Loucy (cell line): ENCODE data around the gene SDHAF2.

ENCODE experiments used
- H2AFZ ChIP-seq: fragments of 200-600 bp; sonication (generic); 2 replicates; pipeline ENCODE4 v1.6.0; 2016; ENCODE audit warnings: antibody characterized with exemption, mild to moderate bottlenecking, low read length, moderate library complexity
- H3F3A ChIP-seq: fragments of 200-600 bp; 2 replicates; pipeline ENCODE4 v1.6.0; 2016; ENCODE audit warnings: antibody characterized with exemption, low read depth, mild to moderate bottlenecking
- H3K27me3 ChIP-seq: fragments of 200-600 bp; sonication (generic); 2 replicates; pipeline ENCODE4 v1.6.1; 2014; ENCODE audit warnings: low read length, mild to moderate bottlenecking; ENCODE audit not compliant: insufficient read depth, poor library complexity, severe bottlenecking
- H3K36me3 ChIP-seq: fragments of 200-600 bp; sonication (generic); 2 replicates; pipeline ENCODE4 v1.6.1; 2016; ENCODE audit warnings: low read length; ENCODE audit not compliant: insufficient read depth
- H3K4me1 ChIP-seq: fragments of 200-600 bp; sonication (generic); 2 replicates; pipeline ENCODE4 v1.5.1; 2014; ENCODE audit warnings: low read length, mild to moderate bottlenecking; ENCODE audit not compliant: insufficient read depth, poor library complexity, severe bottlenecking
- H3K4me2 ChIP-seq: fragments of 200-600 bp; sonication (generic); 2 replicates; pipeline ENCODE4 v1.6.0; 2014; ENCODE audit warnings: antibody characterized with exemption, low read length, low read depth, mild to moderate bottlenecking; ENCODE audit not compliant: poor library complexity, severe bottlenecking
- H3K4me3 ChIP-seq: fragments of 200-600 bp; sonication (generic); 2 replicates; pipeline ENCODE4 v1.5.1; 2014; ENCODE audit warnings: low read length, mild to moderate bottlenecking, mixed read lengths; ENCODE audit not compliant: poor library complexity, severe bottlenecking
- H3K79me2 ChIP-seq: fragments of 200-600 bp; sonication (generic); 2 replicates; pipeline ENCODE4 v1.6.1; 2014; ENCODE audit warnings: low read length; ENCODE audit not compliant: insufficient read depth
- H3K9ac ChIP-seq: fragments of 200-600 bp; sonication (generic); 2 replicates; pipeline ENCODE4 v1.6.0; 2014; ENCODE audit warnings: mild to moderate bottlenecking, low read depth, low read length, moderate library complexity; ENCODE audit not compliant: poor library complexity, severe bottlenecking
- H3K9me2 ChIP-seq: fragments of 200-600 bp; sonication (generic); replicated peaks from 2 replicates; pipeline ENCODE4 v1.6.1; 2016; ENCODE audit warnings: low read depth, low read length, mixed read lengths
- H3K9me3 ChIP-seq: fragments of 200-600 bp; sonication (generic); 2 replicates; pipeline ENCODE4 v1.6.1; 2014; ENCODE audit warnings: mild to moderate bottlenecking, antibody characterized with exemption, low read length, low read depth; ENCODE audit not compliant: insufficient read depth
- H4K20me1 ChIP-seq: fragments of 200-600 bp; sonication (generic); 2 replicates; pipeline ENCODE4 v1.6.0; 2014; ENCODE audit warnings: antibody characterized with exemption, low read length, mild to moderate bottlenecking; ENCODE audit not compliant: insufficient read depth, poor library complexity, severe bottlenecking
- CTCF ChIP-seq: fragments of 200-600 bp; sonication (generic); conservative IDR thresholded peaks from 2 replicates; pipeline ENCODE4 v1.5.1; 2014; ENCODE audit warnings: mild to moderate bottlenecking, antibody characterized with exemption, low read length
- EZH2phosphoT487 ChIP-seq: fragments of 200-600 bp; IDR thresholded peaks from 2 replicates; pipeline ENCODE4 v1.6.1; 2018; ENCODE audit warnings: antibody characterized with exemption, mild to moderate bottlenecking, moderate library complexity, borderline replicate concordance

SDHAF2 gene

GRCh38 chr11:61472282-61472681, 42.4 kb downstream of the SDHAF2 start:
- Histone ChIP-seq H3K4me2 (no peak overlapping the region), H2AFZ (no peak overlapping the region), H4K20me1 (no peaks in the 10 kb centered on the region), H3K9me2 (no peaks in the 10 kb centered on the region), H3K79me2 (no peaks in the 10 kb centered on the region), H3K36me3 (peaks cover 5% of the 10 kb centered on the region; the same call in 1 of the 2 replicates), H3K9ac (no peak overlapping the region), H3K4me1 (no peaks in the 10 kb centered on the region), H3K9me3 (no peaks in the 10 kb centered on the region), H3K4me3 (no peak overlapping the region), H3K27me3 (no peaks in the 10 kb centered on the region), H3F3A (no peaks in the 10 kb centered on the region)
- no peak for TF ChIP-seq CTCF
- TF ChIP-seq EZH2phosphoT487: no peak

GRCh38 chr11:61472868-61473267, 42.9 kb downstream of the SDHAF2 start:
- H3K9me2 ChIP-seq: no peaks in the 10 kb centered on the region
- no peaks in the 10 kb centered on the region for H3K9me3 ChIP-seq
- no peaks in the 10 kb centered on the region for H3K79me2 ChIP-seq
- H2AFZ ChIP-seq: no peak overlapping the region
- H3K4me2 ChIP-seq: no peak overlapping the region
- H3K9ac ChIP-seq: no peak overlapping the region
- no peaks in the 10 kb centered on the region for H4K20me1 ChIP-seq
- no peaks in the 10 kb centered on the region for H3K27me3 ChIP-seq
- peaks cover 5% of the 10 kb centered on the region; the same call in 1 of the 2 replicates for H3K36me3 ChIP-seq
- H3K4me1 ChIP-seq: no peaks in the 10 kb centered on the region
- no peaks in the 10 kb centered on the region for H3F3A ChIP-seq
- no peak overlapping the region for H3K4me3 ChIP-seq
- no peak for TF ChIP-seq CTCF
- TF ChIP-seq EZH2phosphoT487: no peak

GRCh38 chr11:61473370-61474012, 43.6 kb downstream of the SDHAF2 start:
- Histone ChIP-seq H3F3A (no peaks in the 10 kb centered on the region), H2AFZ (no peak overlapping the region), H4K20me1 (no peaks in the 10 kb centered on the region), H3K27me3 (no peaks in the 10 kb centered on the region), H3K36me3 (peaks cover 5% of the 10 kb centered on the region; the same call in 1 of the 2 replicates), H3K9ac (no peak overlapping the region), H3K9me3 (no peaks in the 10 kb centered on the region), H3K79me2 (no peaks in the 10 kb centered on the region), H3K4me3 (no peak overlapping the region), H3K4me2 (no peak overlapping the region), H3K4me1 (no peaks in the 10 kb centered on the region), H3K9me2 (no peaks in the 10 kb centered on the region)
- TF ChIP-seq CTCF: no peak
- no peak for TF ChIP-seq EZH2phosphoT487
